Right lobe of liver (tissue), 6 donors: ENCODE results near the gene JUNB. TPM values are rescaled to one million over a fixed set of nuclear protein-coding genes. Genes with fewer than 3 reads are reported as not detected.

Experiments
- ATAC-seq, 4 donors: fragments of 200-7000 bp; cut with Tn5 transposase; one replicate each; pipeline ENCODE4 v1.9.1; 2020; ENCODE audit warnings: mild to moderate bottlenecking in 4 of 4, moderate library complexity in 4 of 4
- DNase-seq, 3 donors: peaks; one replicate each; pipeline ENCODE4 v3.0.0-alpha.2; 2020
- H3K27ac ChIP-seq, 3 donors: fragments of 200-600 bp; one replicate each; pipeline ENCODE4 v1.8.0; 2022
- H3K27me3 ChIP-seq, 2 donors: fragments of 200-600 bp; one replicate each; pipeline ENCODE4 v1.8.0; 2022
- H3K36me3 ChIP-seq, 4 donors: fragments of 200-600 bp; sonication (generic) in 1 of 4; one replicate each; pipeline versions ENCODE4 v1.5.1 to v1.8.0; 2017 to 2022; ENCODE audit warnings: control low read depth in 1 of 4
- H3K4me1 ChIP-seq, 4 donors: fragments of 200-600 bp; sonication (generic) in 1 of 4; one replicate each; pipeline versions ENCODE4 v1.5.1 to v1.8.0; 2017 to 2022; ENCODE audit warnings: control low read depth in 1 of 4
- H3K4me3 ChIP-seq, 3 donors: fragments of 200-600 bp; one replicate each; pipeline ENCODE4 v1.8.0; 2022
- H3K9me3 ChIP-seq, 4 donors: fragments of 200-600 bp; sonication (generic) in 1 of 4; one replicate each; pipeline versions ENCODE4 v1.5.1 to v1.8.0; 2017 to 2022; ENCODE audit warnings: control low read depth in 1 of 4
- CTCF ChIP-seq, 4 donors: fragments of 200-600 bp in 3 of 4; fragments of 450-650 bp in 1 of 4; IDR thresholded peaks; one replicate each; pipeline versions ENCODE4 v1.5.1 to v1.8.0; 2016 to 2022; ENCODE audit warnings: antibody characterized with exemption in 4 of 4, mild to moderate bottlenecking in 2 of 4
- POLR2A ChIP-seq: fragments of 450-650 bp; IDR thresholded peaks from one replicate; pipeline ENCODE4 v1.6.1; 2017; ENCODE audit warnings: antibody characterized with exemption, mild to moderate bottlenecking
- WGBS: methylation state at CpG from one replicate; pipeline ENCODE4 v1.1.6; 2018; ENCODE audit warnings: low coverage, low lambda C conversion rate; ENCODE audit not compliant: insufficient coverage; ENCODE audit errors: missing lambda C conversion rate; 5-methylcytosine and 5-hydroxymethylcytosine counted together
- intact Hi-C, 2 donors: fragments of 100-400 bp; cut with DNase I; formaldehyde crosslinking; loops; one replicate each; pipeline versions ENCODE4 v1.11.2 to v1.14.1; 2022
- total RNA-seq, 6 experiments: library from RNA; depleted of rRNA in 2 of 6; stranded (reverse); fragments of >200 nt in 2 of 6; fragmentation: NEBNext Ultra II Directional in 3 of 6; extraction: Animal tissue kit (Norgen Biotek cat#: 25700) in 3 of 6; gene quantifications; one replicate each; pipeline versions ENCODE4 v1.1.0 to v1.2.4, GENCODE V29; 2016 to 2023
- donor health status: DM: no; HTN: yes; CAD: no.
- donor health status: DM: no; HTN: no; CAD: no.
- donor health status: DM: no; HTN: no; CAD: no.
- donor health status: DM: no; HTN: yes; CAD: no.
- donor health status: DM: no; HTN: yes; CAD: no.

The JUNB gene
- total RNA-seq, 6 experiments from 2014 or later, result 10.2 to 378 (median 66.0) TPM

- H3K27me3 ChIP-seq, result peaks cover 0 to 16% of the 10 kb centered on the region in 2 donors
- peaks cover 0 to 7% (median 0%) of the 10 kb centered on the region in 4 donors for H3K4me1 ChIP-seq
- no peaks in the 10 kb centered on the region for H3K9me3 ChIP-seq
- DNase-seq (peak in 2 of 3 donors; percentile 58 to 59), ATAC-seq (peak; percentile 61 to 85 (median 75))
- 6% methylated on average over 11 of the region's 23 CpGs for whole genome bisulfite sequencing
- TF ChIP-seq POLR2A (no peak), CTCF (IDR thresholded peaks at IDR 0.05) (no peak)
- intact Hi-C loops, result no loop called here
- no peak overlapping the region for H3K27ac ChIP-seq
- no peaks in the 10 kb centered on the region for H3K36me3 ChIP-seq
- no peak overlapping the region for H3K4me3 ChIP-seq
Measured at GRCh38 chr19:12828494-12828893, 37.2 kb downstream of the JUNB start.

GRCh38 chr19:12833418-12833737, 42.1 kb downstream of the JUNB start:
- no peak for ATAC-seq
- Histone ChIP-seq H3K27ac (no peak overlapping the region), H3K4me3 (no peak overlapping the region), H3K4me1 (peaks cover 0 to 5% (median 0%) of the 10 kb centered on the region in 4 donors), H3K9me3 (no peaks in the 10 kb centered on the region), H3K27me3 (peaks cover 0 to 30% of the 10 kb centered on the region in 2 donors), H3K36me3 (no peaks in the 10 kb centered on the region)
- intact Hi-C loops, result no loop called here
- WGBS, result 0% methylated on average over 1 of the region's 5 CpGs
- no peak for TF ChIP-seq POLR2A
- DNase-seq, result no peak

GRCh38 chr19:12833738-12834565, 42.7 kb downstream of the JUNB start:
- ATAC-seq (peak in 3 of 4 donors; percentile 6 to 21 (median 15)), DNase-seq (no peak)
- intact Hi-C loops, result no loop called here
- WGBS, result 2% methylated on average over 44 of the region's 87 CpGs
- peaks cover 0 to 3% (median 0%) of the 10 kb centered on the region in 4 donors for H3K4me1 ChIP-seq
- H3K27ac ChIP-seq, result no peak overlapping the region
- H3K9me3 ChIP-seq, result no peaks in the 10 kb centered on the region
- TF ChIP-seq CTCF (IDR thresholded peaks at IDR 0.05) (no peak), POLR2A (no peak)
- peak overlapping the region in 2 of 3 donors; percentile 7 to 12 for H3K4me3 ChIP-seq
- peaks cover 0 to 27% of the 10 kb centered on the region in 2 donors for H3K27me3 ChIP-seq
- H3K36me3 ChIP-seq, result no peaks in the 10 kb centered on the region

GRCh38 chr19:12834566-12834943, 43.3 kb downstream of the JUNB start, which contains the start of gene RTBDN:
Gene RTBDN, minus strand, starts transcription at chr19:12834579. Its CDS starts 4,600 bp downstream, at chr19:12829979.
- H3K4me3 ChIP-seq, result peak within 1 kb of the TSS in 2 of 3 donors; percentile 7 to 12
- DNase-seq (no peak), ATAC-seq (no peak)
- 3% methylated on average over 9 of the region's 20 CpGs for WGBS
- TF ChIP-seq CTCF (IDR thresholded peaks at IDR 0.05) (no peak), POLR2A (no peak)
- H3K27me3 ChIP-seq, result peaks cover 0 to 27% of the 10 kb centered on the region in 2 donors
- peaks cover 0 to 3% (median 0%) of the 10 kb centered on the region in 4 donors for H3K4me1 ChIP-seq
- intact Hi-C loops, result no loop called here
- no peaks in the 10 kb centered on the region for H3K9me3 ChIP-seq
- no peak within 1 kb of the TSS for H3K27ac ChIP-seq
- no peaks in the 10 kb centered on the region for H3K36me3 ChIP-seq
